DOHH2 (cell line): ENCODE results near the gene HNRNPR.

Experiments
- EZH2phosphoT487 ChIP-seq: fragments of 200-600 bp; sonication (generic); IDR thresholded peaks from 2 replicates; pipeline ENCODE4 v1.6.1; 2017; ENCODE audit warnings: borderline replicate concordance, mild to moderate bottlenecking, antibody characterized with exemption, low read length, moderate library complexity, mixed read lengths
- TF ChIP-seq, protein P1 (sequence below): fragments of 200-600 bp; sonication (generic); IDR thresholded peaks from one replicate; pipeline ENCODE4 v1.5.1; 2014; ENCODE audit warnings: antibody characterized with exemption, mild to moderate bottlenecking, low read depth, low read length; ENCODE audit not compliant: poor library complexity, severe bottlenecking

DNA sequence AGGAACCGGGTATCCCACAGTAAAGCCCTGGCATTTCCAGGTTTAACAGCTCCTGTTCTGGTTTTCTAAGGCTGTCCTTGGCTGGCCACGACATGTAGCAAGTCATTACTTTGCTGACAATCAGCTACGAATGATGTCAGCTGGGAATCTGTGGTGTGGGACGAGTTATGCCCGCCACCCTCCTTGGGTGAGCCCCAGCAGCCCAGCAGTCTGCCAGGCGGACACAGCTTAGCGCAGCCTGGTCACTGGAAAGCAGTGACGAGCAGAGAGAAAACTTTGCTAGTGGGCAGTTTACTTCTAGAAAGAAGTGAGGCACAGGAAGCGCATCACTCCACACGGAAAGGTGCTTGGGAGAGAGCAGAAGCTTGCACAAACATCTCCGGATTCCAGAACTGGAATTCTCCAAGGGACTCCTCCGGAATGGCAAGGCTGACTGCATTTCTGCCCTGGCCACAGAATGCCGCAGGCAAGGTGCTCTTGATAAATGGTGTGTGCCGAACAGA, 41.1 kb upstream of the HNRNPR start:
- TF ChIP-seq EZH2phosphoT487 = no peak
- TF ChIP-seq, protein P1, sequence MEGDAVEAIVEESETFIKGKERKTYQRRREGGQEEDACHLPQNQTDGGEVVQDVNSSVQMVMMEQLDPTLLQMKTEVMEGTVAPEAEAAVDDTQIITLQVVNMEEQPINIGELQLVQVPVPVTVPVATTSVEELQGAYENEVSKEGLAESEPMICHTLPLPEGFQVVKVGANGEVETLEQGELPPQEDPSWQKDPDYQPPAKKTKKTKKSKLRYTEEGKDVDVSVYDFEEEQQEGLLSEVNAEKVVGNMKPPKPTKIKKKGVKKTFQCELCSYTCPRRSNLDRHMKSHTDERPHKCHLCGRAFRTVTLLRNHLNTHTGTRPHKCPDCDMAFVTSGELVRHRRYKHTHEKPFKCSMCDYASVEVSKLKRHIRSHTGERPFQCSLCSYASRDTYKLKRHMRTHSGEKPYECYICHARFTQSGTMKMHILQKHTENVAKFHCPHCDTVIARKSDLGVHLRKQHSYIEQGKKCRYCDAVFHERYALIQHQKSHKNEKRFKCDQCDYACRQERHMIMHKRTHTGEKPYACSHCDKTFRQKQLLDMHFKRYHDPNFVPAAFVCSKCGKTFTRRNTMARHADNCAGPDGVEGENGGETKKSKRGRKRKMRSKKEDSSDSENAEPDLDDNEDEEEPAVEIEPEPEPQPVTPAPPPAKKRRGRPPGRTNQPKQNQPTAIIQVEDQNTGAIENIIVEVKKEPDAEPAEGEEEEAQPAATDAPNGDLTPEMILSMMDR = no peak
